IMR-90 (cell line): ENCODE measurements around the gene CHSY3. TPM values are rescaled to one million over a fixed set of nuclear protein-coding genes. Genes with fewer than 3 reads are reported as not detected.
A peak's percentile ranks its signal among the peaks of the same experiment; 100 is the strongest.

Source experiments
- ATAC-seq: fragments of 200-7000 bp; cut with Tn5 transposase; 2 replicates; pipeline ENCODE4 v1.9.1; 2020; ENCODE audit warnings: low read depth, mild to moderate bottlenecking, moderate library complexity
- BruUV-seq: library from RNA; stranded (reverse); fragments of 400-500 nt; replicated peaks from 2 replicates; lab custom pipeline; 2021; lab: Mats Ljungman, UMichigan
- CTCF ChIA-PET: fragments of 300-600 bp; formaldehyde crosslinking; extraction: SDS; loops from one replicate; lab custom pipeline; 2021; ENCODE audit warnings: antibody characterized with exemption; lab: Yijun Ruan, JAX
- POLR2A ChIA-PET: fragments of 300-600 bp; sonication (Branson Sonifier 250); formaldehyde crosslinking; loops from one replicate; lab custom pipeline; 2022; ENCODE audit warnings: antibody characterized with exemption; ENCODE audit not compliant: unreplicated experiment; lab: Charles Lee
- DNase-seq: peaks from one replicate; pipeline ENCODE4 v3.0.0; 2013
- H2AFZ ChIP-seq: replicated peaks from 2 replicates; pipeline ENCODE3; 2013; ENCODE audit warnings: low read length, mild to moderate bottlenecking; ENCODE audit not compliant: poor library complexity
- H2AK5ac ChIP-seq: 2 replicates; pipeline ENCODE4 v1.6.1; 2013; ENCODE audit warnings: low read depth, low read length, inconsistent platforms
- H2AK9ac ChIP-seq: replicated peaks from 2 replicates; pipeline ENCODE3; 2013; ENCODE audit warnings: mild to moderate bottlenecking, low read depth, low read length, moderate library complexity; ENCODE audit not compliant: poor library complexity
- H2BK120ac ChIP-seq: 2 replicates; pipeline ENCODE4 v1.6.1; 2013; ENCODE audit warnings: low read depth, low read length, inconsistent platforms
- H2BK15ac ChIP-seq: 3 replicates; pipeline ENCODE4 v1.6.1; 2013; ENCODE audit warnings: low read depth, low read length, inconsistent platforms
- H2BK20ac ChIP-seq: 2 replicates; pipeline ENCODE4 v1.6.1; 2013; ENCODE audit warnings: low read depth, mild to moderate bottlenecking, inconsistent platforms, low read length, moderate library complexity
- H2BK5ac ChIP-seq: 2 replicates; pipeline ENCODE4 v1.6.1; 2013; ENCODE audit warnings: mild to moderate bottlenecking, low read depth, low read length, inconsistent platforms; ENCODE audit not compliant: poor library complexity, severe bottlenecking
- H3K14ac ChIP-seq: replicated peaks from 2 replicates; pipeline ENCODE4 v1.6.1; 2013; ENCODE audit warnings: low read depth, low read length, inconsistent platforms
- H3K18ac ChIP-seq: 2 replicates; pipeline ENCODE4 v1.6.1; 2013; ENCODE audit warnings: low read depth, low read length, control low read depth
- H3K23ac ChIP-seq: 2 replicates; pipeline ENCODE4 v1.6.1; 2013; ENCODE audit warnings: low read depth, low read length, inconsistent platforms
- H3K27ac ChIP-seq: 2 replicates; pipeline ENCODE4 v1.5.1; 2013; ENCODE audit warnings: mild to moderate bottlenecking, control low read depth, low read length; ENCODE audit not compliant: insufficient read depth
- H3K27me3 ChIP-seq: 2 replicates; pipeline ENCODE4 v1.6.1; 2013; ENCODE audit warnings: low read length; ENCODE audit not compliant: control insufficient read depth, insufficient read depth
- H3K36me3 ChIP-seq: 2 replicates; pipeline ENCODE4 v1.6.1; 2013; ENCODE audit warnings: low read length, mixed read lengths; ENCODE audit not compliant: control insufficient read depth, insufficient read depth
- H3K4ac ChIP-seq: 2 replicates; pipeline ENCODE4 v1.6.1; 2013; ENCODE audit warnings: low read depth, low read length, inconsistent platforms
- H3K4me1 ChIP-seq: 2 replicates; pipeline ENCODE4 v1.6.1; 2013; ENCODE audit warnings: low read length, mixed read lengths; ENCODE audit not compliant: control insufficient read depth, insufficient read depth
- H3K4me2 ChIP-seq: 2 replicates; pipeline ENCODE4 v1.6.1; 2013; ENCODE audit warnings: low read depth, mild to moderate bottlenecking, control low read depth, low read length, moderate library complexity
- H3K4me3 ChIP-seq: 2 replicates; pipeline ENCODE4 v1.5.1; 2013; ENCODE audit warnings: low read depth, mild to moderate bottlenecking, control low read depth, low read length, moderate library complexity; ENCODE audit not compliant: insufficient read depth
- H3K56ac ChIP-seq: 2 replicates; pipeline ENCODE4 v1.6.1; 2013; ENCODE audit warnings: low read length, inconsistent platforms; ENCODE audit not compliant: insufficient read depth; ENCODE audit errors: extremely low read depth
- H3K79me1 ChIP-seq, 2 experiments: 2 replicates each; pipeline ENCODE4 v1.6.1; 2013; ENCODE audit warnings: low read length in 2 of 2, inconsistent platforms in 1 of 2, low read depth in 1 of 2
- H3K9ac ChIP-seq: 2 replicates; pipeline ENCODE4 v1.6.1; 2013; ENCODE audit warnings: low read depth, low read length, control low read depth
- H3K9me1 ChIP-seq: 2 replicates; pipeline ENCODE4 v1.6.1; 2013; ENCODE audit warnings: low read length, inconsistent platforms; ENCODE audit not compliant: insufficient read depth
- H3K9me3 ChIP-seq: 2 replicates; pipeline ENCODE4 v1.6.1; 2013; ENCODE audit warnings: low read length; ENCODE audit not compliant: control insufficient read depth, insufficient read depth
- H4K20me1 ChIP-seq: 2 replicates; pipeline ENCODE4 v1.6.1; 2013; ENCODE audit warnings: low read length, inconsistent platforms; ENCODE audit not compliant: insufficient read depth
- H4K5ac ChIP-seq: 2 replicates; pipeline ENCODE4 v1.6.1; 2013; ENCODE audit warnings: mild to moderate bottlenecking, low read depth, low read length, control low read depth
- H4K8ac ChIP-seq, 2 experiments: 2 replicates each; pipeline ENCODE4 v1.6.1; 2013; ENCODE audit warnings: low read depth in 2 of 2, low read length in 2 of 2, control low read depth in 1 of 2, inconsistent platforms in 1 of 2
- H4K91ac ChIP-seq: 2 replicates; pipeline ENCODE4 v1.6.1; 2013; ENCODE audit warnings: low read depth, low read length, inconsistent platforms; ENCODE audit not compliant: insufficient read depth
- CEBPB ChIP-seq: IDR thresholded peaks from 2 replicates; pipeline ENCODE4 v1.6.1; 2012; ENCODE audit warnings: low read depth, low read length, improper control_type of control experiment
- CHD1 ChIP-seq: IDR thresholded peaks from 2 replicates; pipeline ENCODE4 v1.6.1; 2012; ENCODE audit warnings: low read depth, low read length, improper control_type of control experiment
- CTCF ChIP-seq: conservative IDR thresholded peaks from 2 replicates; pipeline ENCODE4 v1.5.1; 2012; ENCODE audit warnings: mild to moderate bottlenecking, low read depth, low read length, improper control_type of control experiment
- ELK1 ChIP-seq: fragments of 150-350 bp; IDR thresholded peaks from 2 replicates; pipeline ENCODE4 v1.6.1; 2016; ENCODE audit warnings: low read depth, mild to moderate bottlenecking, low read length, moderate library complexity, borderline replicate concordance
- FOS ChIP-seq: fragments of 150-350 bp; IDR thresholded peaks from 2 replicates; pipeline ENCODE4 v1.6.1; 2016; ENCODE audit warnings: low read depth, low read length
- MAFK ChIP-seq: IDR thresholded peaks from 2 replicates; pipeline ENCODE4 v1.6.1; 2012; ENCODE audit warnings: low read depth, low read length, improper control_type of control experiment
- MXI1 ChIP-seq: IDR thresholded peaks from 2 replicates; pipeline ENCODE4 v1.6.1; 2012; ENCODE audit warnings: low read depth, mild to moderate bottlenecking, low read length, moderate library complexity, borderline replicate concordance
- NFE2L2 ChIP-seq: fragments of 150-350 bp; IDR thresholded peaks from 2 replicates; pipeline ENCODE4 v1.6.1; 2016; ENCODE audit warnings: low read depth, mild to moderate bottlenecking, low read length
- RAD21 ChIP-seq: IDR thresholded peaks from 2 replicates; pipeline ENCODE4 v1.6.1; 2012; ENCODE audit warnings: low read length, improper control_type of control experiment
- RCOR1 ChIP-seq: IDR thresholded peaks from 2 replicates; pipeline ENCODE4 v1.6.1; 2012; ENCODE audit warnings: mild to moderate bottlenecking, low read length, improper control_type of control experiment; ENCODE audit not compliant: insufficient replicate concordance
- RFX5 ChIP-seq: IDR thresholded peaks from 2 replicates; pipeline ENCODE4 v1.8.0; 2012; ENCODE audit warnings: low read depth, mild to moderate bottlenecking, low read length, moderate library complexity
- SMC3 ChIP-seq: fragments of 150-350 bp; IDR thresholded peaks from 2 replicates; pipeline ENCODE4 v1.6.1; 2016; ENCODE audit warnings: low read depth, mild to moderate bottlenecking, antibody characterized with exemption, low read length, moderate library complexity
- USF2 ChIP-seq: fragments of 150-350 bp; IDR thresholded peaks from 2 replicates; pipeline ENCODE4 v1.6.1; 2017; ENCODE audit warnings: mild to moderate bottlenecking, antibody characterized with exemption, low read length, low read depth
- WGBS, 2 experiments: methylation state at CpG; one replicate each; pipeline versions ENCODE4 v1.1.5 to v1.1.7; 2013; ENCODE audit warnings: missing lambda C conversion rate in 2 of 2; ENCODE audit not compliant: insufficient read length in 1 of 2; ENCODE audit errors: extremely low coverage in 2 of 2; 5-methylcytosine and 5-hydroxymethylcytosine counted together
- dilution Hi-C: fragments of 300-500 bp; cut with HindIII; formaldehyde crosslinking; loops from one replicate; pipeline ENCODE4 v1.14.3; 2018; ENCODE audit warnings: low sequenced_read_pairs; ENCODE audit not compliant: unreplicated experiment
- in situ Hi-C: fragments of 300-500 bp; cut with MboI; formaldehyde crosslinking; loops from 3 replicates; pipeline ENCODE4 v1.14.3; 2019; ENCODE audit warnings: low sequenced_read_pairs, inconsistent platforms, mixed read lengths
- intact Hi-C: fragments of 100-400 bp; cut with micrococcal nuclease; formaldehyde crosslinking; loops from 2 replicates; pipeline ENCODE4 v1.10.0; 2022
- polyA plus RNA-seq, 3 experiments: library from polyadenylated mRNA; depleted of rRNA; stranded (reverse); fragments of >200 nt; gene quantifications; 2 replicates each; pipeline ENCODE4 v1.2.3, GENCODE V29; 2012; ENCODE audit warnings: low replicate concordance in 1 of 3
- total RNA-seq: library from RNA; depleted of rRNA; stranded (reverse); fragments of >200 nt; gene quantifications from 2 replicates; pipeline ENCODE4 v1.2.3, GENCODE V29; 2012

The CHSY3 gene
- total and polyA plus RNA-seq, 2 of the 4 experiments (the other 2 are of a cell fraction) = 0.62 to 1.3 TPM

- Histone ChIP-seq H2BK120ac (no peak overlapping the region), H4K8ac (no peak overlapping the region), H3K14ac (no peak overlapping the region), H3K79me1 (no peaks in the 10 kb centered on the region), H4K20me1 (no peaks in the 10 kb centered on the region), H3K4me2 (peak overlapping the region; percentile 80), H2AFZ (peak overlapping the region; percentile 89), H3K9me3 (no peaks in the 10 kb centered on the region), H3K36me3 (no peaks in the 10 kb centered on the region), H3K4ac (no peak overlapping the region; the same call in 1 of the 2 replicates), H3K4me1 (peaks cover 5% of the 10 kb centered on the region), H2AK9ac (no peak overlapping the region), H3K9ac (no peak overlapping the region), H4K91ac (no peak overlapping the region), H4K5ac (no peak overlapping the region), H3K18ac (no peak overlapping the region), H3K4me3 (peak overlapping the region; percentile 90), H3K56ac (no peak overlapping the region), H2AK5ac (no peak overlapping the region), H2BK15ac (no peak overlapping the region), H3K27me3 (peaks cover 12% of the 10 kb centered on the region; the same call in 1 of the 2 replicates), H3K23ac (peak overlapping the region; percentile 48), H2BK20ac (no peak overlapping the region), H2BK5ac (no peak overlapping the region), H3K27ac (no peak overlapping the region), H3K9me1 (no peaks in the 10 kb centered on the region)
- POLR2A ChIA-PET = interaction anchor here (0.6 kb wide), 1 partner anchor 1382 kb away, joined by 7 read pairs; no protein-coding TSS in a partner anchor
- DNase-seq (peak; percentile 3), ATAC-seq (no peak)
- in situ Hi-C loops (loop anchor here (25.0 kb wide), 1 partner anchor 1507 kb away; no protein-coding TSS in a partner anchor), dilution Hi-C loops (no loop called here), intact Hi-C loops (no loop called here)
- CTCF ChIA-PET = no interaction called here
- BruUV-seq = no TSS peak
- TF ChIP-seq ELK1 (no peak), RAD21 (no peak), MXI1 (no peak), NFE2L2 (no peak), USF2 (no peak), RCOR1 (no peak), RFX5 (no peak), CEBPB (no peak), FOS (no peak), CHD1 (no peak), CTCF (no peak), SMC3 (no peak), MAFK (no peak)
- WGBS, 2 experiments = 1% methylated on average over 18 of the region's 37 CpGs; no CpG with 5 or more reads in 1 of the 2 experiments
These were observed 1.4 kb downstream of the CHSY3 start for GRCh38 chr5:129905473-129906176.
